Osteocyte (in vitro differentiated cells): ENCODE measurements around the gene NSUN5. TPM values are rescaled to one million over a fixed set of nuclear protein-coding genes. Genes with fewer than 3 reads are reported as not detected.

Experiments
- DNase-seq: peaks from one replicate; pipeline ENCODE4 v3.0.0; 2021; ENCODE audit warnings: mixed read lengths; ENCODE audit not compliant: unreplicated experiment; ENCODE audit errors: extremely low spot score
- H3K27ac Mint-ChIP-seq: one replicate; pipeline ENCODE4 v1.8.0; 2021; ENCODE audit warnings: mild to moderate bottlenecking, mixed read lengths; ENCODE audit not compliant: unreplicated experiment
- H3K27me3 Mint-ChIP-seq: one replicate; pipeline ENCODE4 v1.8.0; 2021; ENCODE audit warnings: mixed read lengths; ENCODE audit not compliant: unreplicated experiment
- H3K36me3 Mint-ChIP-seq: one replicate; pipeline ENCODE4 v1.8.0; 2021; ENCODE audit warnings: mixed read lengths; ENCODE audit not compliant: unreplicated experiment
- H3K4me1 Mint-ChIP-seq: one replicate; pipeline ENCODE4 v1.8.0; 2021; ENCODE audit warnings: mixed read lengths; ENCODE audit not compliant: unreplicated experiment
- H3K4me3 Mint-ChIP-seq: one replicate; pipeline ENCODE4 v1.8.0; 2021; ENCODE audit warnings: mild to moderate bottlenecking, moderate library complexity, mixed read lengths; ENCODE audit not compliant: unreplicated experiment
- H3K9me3 Mint-ChIP-seq: one replicate; pipeline ENCODE4 v1.8.0; 2021; ENCODE audit warnings: mixed read lengths; ENCODE audit not compliant: unreplicated experiment
- CTCF ChIP-seq: fragments of 200-600 bp; sonication (generic); IDR thresholded peaks from 2 replicates; pipeline ENCODE4 v1.5.0; 2021; ENCODE audit warnings: antibody characterized with exemption, mild to moderate bottlenecking, moderate library complexity
- total RNA-seq: library from RNA; stranded (reverse); gene quantifications from 2 replicates; pipeline ENCODE4 v1.2.1, GENCODE V29; 2021

NSUN5 gene
- total RNA-seq, 1 donor from 2014 or later, result 22.6 TPM

- Mint-ChIP-seq H3K36me3 (no peaks in the 10 kb centered on the region), H3K9me3 (peaks cover 7% of the 10 kb centered on the region)
These were observed 44.2 kb upstream of the NSUN5 start for GRCh38 chr7:73352784-73353183.

GRCh38 chr7:73351447-73352167 is 43.0 kb upstream of the NSUN5 start:
- Mint-ChIP-seq H3K4me1 (no peaks in the 10 kb centered on the region), H3K36me3 (no peaks in the 10 kb centered on the region), H3K27me3 (peaks cover 17% of the 10 kb centered on the region), H3K9me3 (peaks cover 7% of the 10 kb centered on the region), H3K4me3 (no peak overlapping the region), H3K27ac (no peak overlapping the region)
- no peak for DNase-seq
- TF ChIP-seq CTCF, result no peak

More at GRCh38 chr7:73352784-73353183, 44.2 kb upstream of the NSUN5 start:
- Mint-ChIP-seq H3K4me1 (peaks cover under 1% of the 10 kb centered on the region), H3K4me3 (no peak overlapping the region), H3K27me3 (peaks cover 15% of the 10 kb centered on the region), H3K27ac (no peak overlapping the region)
- no peak for TF ChIP-seq CTCF
- DNase-seq, result no peak

GRCh38 chr7:73350306-73351068 is 41.9 kb upstream of the NSUN5 start:
- no peaks in the 10 kb centered on the region for H3K36me3 Mint-ChIP-seq
- H3K27ac Mint-ChIP-seq, result no peak overlapping the region
- TF ChIP-seq CTCF, result no peak
- no peaks in the 10 kb centered on the region for H3K4me1 Mint-ChIP-seq
- peaks cover 7% of the 10 kb centered on the region for H3K9me3 Mint-ChIP-seq
- no peak for DNase-seq
- H3K4me3 Mint-ChIP-seq, result no peak overlapping the region
- peaks cover 20% of the 10 kb centered on the region for H3K27me3 Mint-ChIP-seq

GRCh38 chr7:73349763-73350162 is 41.1 kb upstream of the NSUN5 start:
- no peaks in the 10 kb centered on the region for H3K36me3 Mint-ChIP-seq
- H3K4me3 Mint-ChIP-seq, result no peak overlapping the region
- H3K27ac Mint-ChIP-seq, result no peak overlapping the region
- DNase-seq, result no peak
- no peak for TF ChIP-seq CTCF
- peaks cover 14% of the 10 kb centered on the region for H3K27me3 Mint-ChIP-seq
- peaks cover 7% of the 10 kb centered on the region for H3K9me3 Mint-ChIP-seq
- no peaks in the 10 kb centered on the region for H3K4me1 Mint-ChIP-seq

GRCh38 chr7:73345951-73346350 is 37.3 kb upstream of the NSUN5 start:
- DNase-seq, result no peak
- Mint-ChIP-seq H3K27me3 (peaks cover 12% of the 10 kb centered on the region), H3K4me3 (no peak overlapping the region), H3K27ac (no peak overlapping the region), H3K36me3 (no peaks in the 10 kb centered on the region), H3K9me3 (no peaks in the 10 kb centered on the region), H3K4me1 (peaks cover 11% of the 10 kb centered on the region)
- no peak for TF ChIP-seq CTCF
